K562 (cell line): ENCODE measurements around the gene GLI3. TPM values are rescaled to one million over a fixed set of nuclear protein-coding genes. Genes with fewer than 3 reads are reported as not detected.

Source experiments
- ATAC-seq: fragments of 200-7000 bp; cut with Tn5 transposase; 3 replicates; pipeline ENCODE4 v1.9.1; 2020; ENCODE audit warnings: moderate library complexity
- BruUV-seq: library from RNA; stranded (reverse); fragments of 400-500 nt; replicated peaks from 2 replicates; lab custom pipeline; 2021; lab: Mats Ljungman, UMichigan
- CTCF ChIA-PET: fragments of 300-600 bp; formaldehyde crosslinking; extraction: SDS; loops from one replicate; lab custom pipeline; 2021; ENCODE audit warnings: low intra/inter-chr PET ratio; lab: Yijun Ruan, JAX
- POLR2A ChIA-PET: fragments of 300-600, 350-650 bp; sonication (Branson Sonifier 250); formaldehyde crosslinking; extraction: SDS; loops from one replicate; lab custom pipeline; 2021; ENCODE audit warnings: antibody characterized with exemption, inconsistent platforms; lab: Yijun Ruan, JAX
- DNase-seq, 4 experiments: peaks; one replicate each; pipeline versions ENCODE4 v3.0.0 to v3.0.0-alpha.2; 2011 to 2018; ENCODE audit warnings: low spot score in 3 of 4, mixed read lengths in 3 of 4; ENCODE audit errors: extremely low read depth in 1 of 4
- FAIRE-seq: peaks from 2 replicates; lab custom pipeline; 2011; peaks lifted over from hg19 to GRCh38; lab: Jason Lieb, UNC
- H2AFZ ChIP-seq: 2 replicates; pipeline ENCODE4 v1.6.0; 2011; ENCODE audit warnings: low read depth, low read length, control low read depth, inconsistent platforms
- H3K27ac ChIP-seq: fragments of 200-600 bp; 3 replicates; pipeline ENCODE4 v1.8.0; 2011; ENCODE audit warnings: low read depth, mild to moderate bottlenecking, control low read depth, inconsistent platforms, low read length, moderate library complexity, mixed read lengths; ENCODE audit errors: extremely low read depth
- H3K27me3 ChIP-seq, 2 experiments: fragments of 300-600 bp in 1 of 2; 2 replicates in 1 of 2; 3 replicates in 1 of 2; pipeline versions ENCODE4 v1.6.0 to v1.8.0; 2011; ENCODE audit warnings: inconsistent platforms in 2 of 2, low read length in 2 of 2, mild to moderate bottlenecking in 1 of 2, mixed read lengths in 1 of 2, moderate library complexity in 1 of 2; ENCODE audit not compliant: control insufficient read depth in 2 of 2, insufficient read depth in 2 of 2
- H3K36me3 ChIP-seq: fragments of 300-600 bp; 3 replicates; pipeline ENCODE4 v1.8.0; 2011; ENCODE audit warnings: mild to moderate bottlenecking, low read length, inconsistent platforms; ENCODE audit not compliant: control insufficient read depth, insufficient read depth
- H3K4me1 ChIP-seq, 2 experiments: fragments of 200-600 bp in 1 of 2; replicated peaks in 1 of 2; 2 replicates in 1 of 2; 3 replicates in 1 of 2; pipeline versions ENCODE4 v1.5.1 to v1.8.0; 2011; ENCODE audit warnings: inconsistent platforms in 2 of 2, low read length in 2 of 2, mild to moderate bottlenecking in 1 of 2, mixed read lengths in 1 of 2, moderate library complexity in 1 of 2; ENCODE audit not compliant: control insufficient read depth in 2 of 2, insufficient read depth in 2 of 2
- H3K4me2 ChIP-seq: 2 replicates; pipeline ENCODE4 v1.6.1; 2011; ENCODE audit warnings: low read length, control low read depth, inconsistent platforms, mixed read lengths; ENCODE audit not compliant: insufficient read depth
- H3K4me3 ChIP-seq: fragments of 200-600 bp; sonication (generic), shearing (Covaris generic); 2 replicates; pipeline ENCODE4 v1.5.1; 2016; ENCODE audit warnings: control low read depth, inconsistent platforms
- H3K79me2 ChIP-seq: fragments of 200-600 bp; 3 replicates; pipeline ENCODE4 v1.8.0; 2011; ENCODE audit warnings: low read length, inconsistent platforms; ENCODE audit not compliant: control insufficient read depth, insufficient read depth
- H3K9ac ChIP-seq, 2 experiments: 2 replicates each; pipeline versions ENCODE4 v1.6.0 to v1.6.1; 2011; ENCODE audit warnings: low read depth in 2 of 2, low read length in 2 of 2, control low read depth in 1 of 2, inconsistent platforms in 1 of 2, mild to moderate bottlenecking in 1 of 2, mixed read lengths in 1 of 2; ENCODE audit not compliant: insufficient read depth in 1 of 2
- H3K9me1 ChIP-seq: one replicate; pipeline ENCODE4 v1.6.0; 2011; ENCODE audit warnings: inconsistent platforms, mild to moderate bottlenecking, low read length, moderate library complexity; ENCODE audit not compliant: control insufficient read depth, insufficient read depth
- H3K9me3 ChIP-seq: replicated peaks from 2 replicates; pipeline ENCODE4 v1.5.1; 2011; ENCODE audit warnings: low read depth, low read length, inconsistent platforms; ENCODE audit not compliant: control insufficient read depth, insufficient read depth
- H4K20me1 ChIP-seq: replicated peaks from 2 replicates; pipeline ENCODE4 v1.6.1; 2011; ENCODE audit warnings: low read length, inconsistent platforms, mixed read lengths; ENCODE audit not compliant: control insufficient read depth, insufficient read depth
- ELF2 ChIP-seq: fragments of 250-450 bp; sonication (Bioruptor Pico); IDR thresholded peaks from 2 replicates; pipeline ENCODE4 v1.5.0; 2021; ENCODE audit warnings: mild to moderate bottlenecking
- HDAC6 ChIP-seq: IDR thresholded peaks from 2 replicates; pipeline ENCODE4 v1.6.1; 2012; ENCODE audit warnings: low read depth, mild to moderate bottlenecking, control low read depth, inconsistent platforms, low read length, moderate library complexity
- HMBOX1 ChIP-seq: sonication (generic); IDR thresholded peaks from 2 replicates; pipeline ENCODE4 v1.6.1; 2016
- SAP30 ChIP-seq: fragments of 200-600 bp; sonication (generic); IDR thresholded peaks from 2 replicates; pipeline ENCODE4 v1.6.1; 2012; ENCODE audit warnings: borderline replicate concordance, low read depth, mild to moderate bottlenecking, moderate library complexity, low read length, control low read depth, inconsistent platforms; ENCODE audit not compliant: insufficient read depth, poor library complexity, severe bottlenecking
- SRSF1 ChIP-seq: fragments of 200-400 bp; formaldehyde crosslinking; IDR thresholded peaks from 2 replicates; pipeline ENCODE4 v1.6.1; 2017; ENCODE audit warnings: mild to moderate bottlenecking, low read depth, low read length, moderate library complexity
- XRCC4 ChIP-seq: IDR thresholded peaks from one replicate; pipeline ENCODE4 v1.6.1; 2011; ENCODE audit not compliant: insufficient read depth, insufficient read length; ENCODE audit errors: extremely low read depth
- ZBTB8A ChIP-seq: fragments of 450-650 bp; IDR thresholded peaks from 2 replicates; pipeline ENCODE4 v1.6.1; 2018; ENCODE audit warnings: mild to moderate bottlenecking, moderate library complexity; ENCODE audit not compliant: partially characterized antibody
- ZFX ChIP-seq: sonication (generic); formaldehyde crosslinking; IDR thresholded peaks from 2 replicates; pipeline ENCODE4 v1.8.0; 2022; ENCODE audit warnings: mild to moderate bottlenecking, missing genetic modification reagents, moderate library complexity
- ZNF395 ChIP-seq: fragments of 200-800 bp; sonication (Bioruptor generic); IDR thresholded peaks from 2 replicates; pipeline ENCODE4 v1.6.1; 2017; ENCODE audit warnings: missing genetic modification characterization, missing compliant biosample characterization
- ZNF445 ChIP-seq: fragments of 250-450 bp; sonication (Bioruptor Pico); IDR thresholded peaks from 2 replicates; pipeline ENCODE4 v1.4.0; 2020; ENCODE audit warnings: low read depth, mild to moderate bottlenecking, moderate library complexity
- WGBS: fragments of 100-300 bp; shearing (Covaris generic); methylation state at CpG from one replicate; pipeline ENCODE4 v1.1.6; 2016; ENCODE audit warnings: low coverage, mixed read lengths; ENCODE audit not compliant: insufficient coverage; ENCODE audit errors: missing lambda C conversion rate; 5-methylcytosine and 5-hydroxymethylcytosine counted together
- in situ Hi-C: fragments of 300-500 bp; cut with MboI; formaldehyde crosslinking; loops from 4 replicates; pipeline ENCODE4 v1.15.0; 2018; ENCODE audit warnings: inconsistent platforms, mixed read lengths
- intact Hi-C: fragments of 100-400 bp; cut with micrococcal nuclease; formaldehyde crosslinking; loops from 2 replicates; pipeline ENCODE4 v1.14.2; 2022
- polyA plus RNA-seq, 8 experiments: library from polyadenylated mRNA; depleted of rRNA in 4 of 8; stranded (reverse) in 5 of 8; unstranded in 3 of 8; fragments of >200 nt; fragmentation: Nextera tagmentation in 2 of 8; fragmentation: Illumina TruSeq in 1 of 8; extraction: Ambion mirVana in 2 of 8; extraction: Trizol in 1 of 8; gene quantifications; 2 replicates each; pipeline versions ENCODE4 v1.2.1 to v1.2.3, GENCODE V29; 2011 to 2014; ENCODE audit warnings: inconsistent platforms in 1 of 8, missing spikeins in 1 of 8
- total RNA-seq, 7 experiments: library from RNA; depleted of rRNA in 6 of 7; stranded (reverse); fragments of >200 nt in 6 of 7; fragmentation: Illumina TruSeq in 2 of 7; extraction: Trizol in 2 of 7; gene quantifications; 2 replicates each; pipeline versions ENCODE4 v1.2.1 to v1.2.3, GENCODE V29; 2011 to 2021; ENCODE audit warnings: low replicate concordance in 1 of 7

The GLI3 gene
- total and polyA plus RNA-seq, 9 of the 15 experiments (the other 6 are each of a cell fraction or from before 2014, with no cell fraction given), result 0.01 to 0.18 (median 0.07) TPM; not detected in 6

DNA sequence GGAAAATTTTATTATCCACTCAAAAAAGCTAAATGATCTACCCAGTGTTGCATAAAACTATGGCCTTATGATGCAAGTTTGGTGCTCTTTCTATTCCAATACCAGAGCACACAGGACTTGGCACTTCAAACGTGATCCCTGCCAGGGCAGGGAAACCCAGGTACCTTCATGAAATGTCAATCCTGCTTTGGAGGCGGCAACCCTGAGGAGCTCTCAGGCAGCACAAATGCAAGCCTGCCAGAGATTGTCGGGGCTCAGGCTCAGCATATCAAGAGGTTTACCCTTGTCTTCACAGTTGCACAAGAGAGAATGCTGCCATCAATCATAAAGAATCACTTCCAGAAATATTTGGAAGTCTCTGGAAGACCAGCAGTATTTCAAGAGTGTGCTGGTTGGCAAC lies 151.5 kb downstream of the GLI3 start:
- peaks cover 0 to 4% of the 10 kb centered on the region in 2 experiments; a peak in 3 of 5 replicates for H3K27me3 ChIP-seq
- no peak overlapping the region for H3K4me2 ChIP-seq
- no TSS peak for BruUV-seq
- POLR2A ChIA-PET, result interaction anchor here (1.2 kb wide), 1 partner anchor 11 kb away, joined by 4 read pairs; no protein-coding TSS in a partner anchor
- WGBS, result 2% methylated on average over 3 of the region's 3 CpGs
- no peak overlapping the region for H3K9ac ChIP-seq
- H3K9me3 ChIP-seq, result no peaks in the 10 kb centered on the region
- CTCF ChIA-PET, result no interaction called here
- no peaks in the 10 kb centered on the region for H4K20me1 ChIP-seq
- DNase-seq, result no peak
- no peak overlapping the region for H3K4me3 ChIP-seq
- no peak for ATAC-seq
- H3K9me1 ChIP-seq, result no peaks in the 10 kb centered on the region
- in situ Hi-C loops, result no loop called here
- H3K4me1 ChIP-seq, result no peaks in the 10 kb centered on the region
- TF ChIP-seq ZBTB8A (no peak), SRSF1 (no peak), ZNF445 (CRISPR knock-in tag) (no peak), ZFX (CRISPR knock-in tag) (no peak), SAP30 (no peak), ELF2 (CRISPR knock-in tag) (no peak), HMBOX1 (no peak), XRCC4 (no peak), ZNF395 (CRISPR knock-in tag) (no peak), HDAC6 (no peak)
- no peak for FAIRE-seq
- no peaks in the 10 kb centered on the region for H3K79me2 ChIP-seq
- intact Hi-C loops, result no loop called here
- no peaks in the 10 kb centered on the region for H3K36me3 ChIP-seq
- H2AFZ ChIP-seq, result no peak overlapping the region
- no peak overlapping the region for H3K27ac ChIP-seq
